ENCODE results near the gene RYR2.

- no peak for TF ChIP-seq GATA3 (IDR thresholded peaks at IDR 0.05; ENCODE audit: borderline replicate concordance)
- no peak for TF ChIP-seq CTCF (IDR thresholded peaks at IDR 0.05)
These were observed 138.3 kb downstream of the RYR2 start for GRCh38 chr1:237180256-237180655.

Data from A549 (cell line).